Naive thymus-derived CD4-positive, alpha-beta T cell (primary cell): Measurements from ENCODE around the gene GJA3. TPM values are rescaled to one million over a fixed set of nuclear protein-coding genes. Genes with fewer than 3 reads are reported as not detected.

Experiments
- ATAC-seq: fragments of 150-1000 bp; cut with Tn5 transposase; 2 replicates; pipeline ENCODE4 v1.10.0; 2021; ENCODE audit warnings: mild to moderate bottlenecking, moderate library complexity
- CTCF ChIA-PET: fragments of 350-600 bp; sonication (Branson Sonifier 250); formaldehyde crosslinking; loops from one replicate; lab custom pipeline; 2021; ENCODE audit warnings: antibody characterized with exemption; lab: Charles Lee
- POLR2A ChIA-PET: fragments of 350-600 bp; sonication (Branson Sonifier 250); formaldehyde crosslinking; loops from one replicate; lab custom pipeline; 2021; ENCODE audit warnings: antibody characterized with exemption, inconsistent platforms; lab: Charles Lee
- DNase-seq, 9 donors: peaks; one replicate each; pipeline versions ENCODE4 v3.0.0 to v3.0.0-alpha.2; 2020 to 2022; ENCODE audit warnings: mixed read lengths in 1 of 9
- H3K27ac ChIP-seq: one replicate; pipeline ENCODE4 v1.7.0; 2013; ENCODE audit warnings: mild to moderate bottlenecking, low read depth, low read length, moderate library complexity
- H3K27me3 ChIP-seq, 2 donors: one replicate each; pipeline ENCODE4 v1.7.0; 2013; ENCODE audit warnings: low read length in 2 of 2, mild to moderate bottlenecking in 2 of 2, moderate library complexity in 2 of 2; ENCODE audit not compliant: control insufficient read depth in 2 of 2, insufficient read depth in 2 of 2
- H3K36me3 ChIP-seq, 3 experiments: 1 replicate in 2 of 3; 2 replicates in 1 of 3; pipeline ENCODE4 v1.7.0; 2013; ENCODE audit warnings: low read length in 3 of 3, mild to moderate bottlenecking in 3 of 3, moderate library complexity in 1 of 3; ENCODE audit not compliant: insufficient read depth in 3 of 3, control insufficient read depth in 2 of 3
- H3K4me1 ChIP-seq, 2 donors: one replicate each; pipeline ENCODE4 v1.7.0; 2013; ENCODE audit warnings: low read length in 2 of 2, mild to moderate bottlenecking in 2 of 2, moderate library complexity in 1 of 2; ENCODE audit not compliant: control insufficient read depth in 2 of 2, insufficient read depth in 2 of 2
- H3K4me3 ChIP-seq: 2 replicates; pipeline ENCODE4 v1.7.0; 2013; ENCODE audit warnings: mild to moderate bottlenecking, low read length
- H3K9me3 ChIP-seq, 3 experiments: 1 replicate in 2 of 3; 2 replicates in 1 of 3; pipeline ENCODE4 v1.7.0; 2013; ENCODE audit warnings: low read length in 3 of 3; ENCODE audit not compliant: control insufficient read depth in 2 of 3
- H3K27ac Mint-ChIP-seq, 9 donors: one replicate each; pipeline ENCODE4 v1.8.0; 2020 to 2022; ENCODE audit warnings: mixed read lengths in 9 of 9, mild to moderate bottlenecking in 8 of 9, moderate library complexity in 5 of 9, inconsistent platforms in 2 of 9
- H3K27me3 Mint-ChIP-seq, 5 donors: one replicate each; pipeline ENCODE4 v1.8.0; 2021 to 2022; ENCODE audit warnings: mixed read lengths in 5 of 5, mild to moderate bottlenecking in 1 of 5
- H3K36me3 Mint-ChIP-seq, 5 donors: one replicate each; pipeline ENCODE4 v1.8.0; 2020 to 2022; ENCODE audit warnings: mixed read lengths in 5 of 5, mild to moderate bottlenecking in 3 of 5, inconsistent platforms in 1 of 5
- H3K4me1 Mint-ChIP-seq, 7 donors: one replicate each; pipeline ENCODE4 v1.8.0; 2020 to 2022; ENCODE audit warnings: mixed read lengths in 7 of 7, mild to moderate bottlenecking in 3 of 7, inconsistent platforms in 1 of 7
- H3K4me3 Mint-ChIP-seq, 10 donors: one replicate each; pipeline ENCODE4 v1.8.0; 2020 to 2022; ENCODE audit warnings: mild to moderate bottlenecking in 10 of 10, mixed read lengths in 10 of 10, moderate library complexity in 6 of 10, inconsistent platforms in 2 of 10
- H3K9me3 Mint-ChIP-seq, 11 donors: one replicate each; pipeline ENCODE4 v1.8.0; 2020 to 2022; ENCODE audit warnings: mixed read lengths in 11 of 11, mild to moderate bottlenecking in 4 of 11, inconsistent platforms in 1 of 11, moderate library complexity in 1 of 11
- intact Hi-C, 2 donors: fragments of 100-400 bp; cut with micrococcal nuclease; formaldehyde crosslinking; loops; one replicate each; pipeline ENCODE4 v1.15.1; 2023
- polyA plus RNA-seq, 2 donors: library from polyadenylated mRNA; unstranded; fragments of 300-500 nt; fragmentation: Illumina TruSeq; gene quantifications; one replicate each; pipeline ENCODE4 v1.2.3, GENCODE V29; 2021
- total RNA-seq, 6 experiments: library from RNA in 5 of 6; stranded (reverse) in 5 of 6; gene quantifications; 1 replicate in 5 of 6; 2 replicates in 1 of 6; pipeline ENCODE4 v1.2.3 and lab custom pipeline; 2021 to 2026

The GJA3 gene
- total and polyA plus RNA-seq, 7 experiments from 2014 or later, result 0.05 to 0.17 (median 0.07) TPM; not detected in 3

DNA sequence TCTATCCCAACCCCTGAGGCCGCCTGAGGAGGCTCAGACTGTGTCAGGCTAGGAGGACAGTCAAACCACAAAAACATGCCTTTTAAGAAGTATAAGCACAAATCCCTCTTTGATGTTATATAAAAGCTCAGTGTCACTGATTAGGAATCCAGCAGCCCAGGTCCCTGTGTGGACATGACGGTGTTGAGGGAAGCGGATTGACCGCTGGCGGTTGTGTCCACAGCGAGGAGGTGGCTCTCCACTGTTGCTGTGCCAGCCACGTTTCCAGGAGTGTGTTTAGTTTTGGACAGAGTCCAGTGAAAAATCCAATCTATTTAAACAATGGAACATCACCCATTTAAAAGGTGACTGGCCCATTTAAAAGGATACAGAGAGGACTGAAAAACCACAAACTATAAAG is 7.5 kb upstream of the GJA3 start:
- DNase-seq (no peak), ATAC-seq (no peak)
- H3K27me3 ChIP-seq, result peaks cover 0 to 3% of the 10 kb centered on the region in 2 donors
- peaks cover 0 to 3% (median 0%) of the 10 kb centered on the region in 5 donors for H3K36me3 Mint-ChIP-seq
- peaks cover 43 to 69% (median 58%) of the 10 kb centered on the region in 5 donors for H3K27me3 Mint-ChIP-seq
- no peak overlapping the region for H3K4me3 ChIP-seq
- no peak overlapping the region for H3K27ac Mint-ChIP-seq
- H3K27ac ChIP-seq, result no peak overlapping the region
- no peaks in the 10 kb centered on the region for H3K4me1 ChIP-seq
- H3K4me1 Mint-ChIP-seq, result peaks cover 0 to 9% (median 0%) of the 10 kb centered on the region in 7 donors
- no peak overlapping the region for H3K4me3 Mint-ChIP-seq
- no peaks in the 10 kb centered on the region for H3K36me3 ChIP-seq
- H3K9me3 Mint-ChIP-seq, result peaks cover 0 to 1% (median 0%) of the 10 kb centered on the region in 11 donors
- CTCF ChIA-PET, result interaction anchor here (1.6 kb wide), 1 partner anchor 80 kb away, joined by 4 read pairs; no protein-coding TSS in a partner anchor
- POLR2A ChIA-PET, result interaction anchor here (0.6 kb wide), 1 partner anchor 95 kb away, joined by 3 read pairs; no protein-coding TSS in a partner anchor
- no peaks in the 10 kb centered on the region for H3K9me3 ChIP-seq
- intact Hi-C loops, result loop anchor here (10.0 kb wide), 3 partner anchors 104 to 1504 kb away; no protein-coding TSS in a partner anchor

DNA sequence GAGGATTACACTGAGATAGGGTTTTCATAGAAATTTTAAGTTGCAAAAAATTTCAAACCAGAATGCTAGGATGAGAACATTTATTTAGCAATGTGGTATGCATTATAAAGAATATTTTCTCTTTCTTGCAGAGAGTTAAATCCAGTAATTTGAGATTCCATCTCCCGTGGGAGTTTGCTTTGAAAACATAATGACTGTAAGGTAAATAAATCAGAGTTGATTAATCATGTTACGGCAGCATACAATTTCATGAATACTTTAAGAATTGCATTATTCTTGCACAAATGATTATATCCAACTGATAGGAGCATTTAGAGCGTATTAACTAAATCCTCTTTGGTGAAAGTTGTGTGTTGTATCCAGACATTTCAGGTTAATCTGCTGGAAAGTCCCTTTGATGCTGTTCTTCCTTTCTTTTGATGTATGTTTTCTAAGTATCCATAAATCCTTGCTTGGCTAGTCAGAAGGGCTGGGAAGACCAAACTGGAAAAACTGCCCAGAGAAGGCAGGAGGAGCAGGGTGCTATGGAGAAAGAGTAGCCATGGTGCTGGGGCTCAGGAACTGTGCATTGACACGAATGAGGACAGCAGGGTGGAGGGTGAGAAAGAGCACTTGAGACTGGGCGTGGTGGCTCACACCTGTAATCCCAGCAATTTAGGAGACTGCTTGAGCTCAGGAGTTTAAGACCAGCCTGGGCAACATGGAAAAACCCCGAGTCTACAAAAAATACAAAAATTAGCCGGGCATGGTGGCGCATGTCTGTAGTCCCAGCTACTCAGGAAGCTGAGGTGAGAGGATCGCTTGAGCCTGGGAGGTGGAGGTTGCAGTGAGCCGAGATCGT is 4.8 kb upstream of the GJA3 start:
- H3K9me3 ChIP-seq, result no peaks in the 10 kb centered on the region
- peaks cover 48 to 61% (median 53%) of the 10 kb centered on the region in 5 donors for H3K27me3 Mint-ChIP-seq
- no peaks in the 10 kb centered on the region for H3K36me3 ChIP-seq
- peaks cover 0 to 16% of the 10 kb centered on the region in 2 donors for H3K27me3 ChIP-seq
- DNase-seq, result no peak
- no peak for ATAC-seq
- peaks cover 0 to 6% of the 10 kb centered on the region in 2 donors for H3K4me1 ChIP-seq
- ChIA-PET POLR2A (no interaction called here), CTCF (interaction anchor here (0.6 kb wide), 1 partner anchor 278 kb away, joined by 4 read pairs; no protein-coding TSS in a partner anchor)
- H3K9me3 Mint-ChIP-seq, result no peaks in the 10 kb centered on the region
- intact Hi-C loops, result loop anchor here (10.0 kb wide), 3 partner anchors 101 to 1501 kb away; no protein-coding TSS in a partner anchor
- no peak overlapping the region for H3K27ac ChIP-seq
- H3K4me3 ChIP-seq, result no peak overlapping the region
- H3K27ac Mint-ChIP-seq, result no peak overlapping the region
- no peak overlapping the region for H3K4me3 Mint-ChIP-seq
- peaks cover 0 to 3% (median 0%) of the 10 kb centered on the region in 5 donors for H3K36me3 Mint-ChIP-seq
- peaks cover 0 to 18% (median 3%) of the 10 kb centered on the region in 7 donors for H3K4me1 Mint-ChIP-seq

DNA sequence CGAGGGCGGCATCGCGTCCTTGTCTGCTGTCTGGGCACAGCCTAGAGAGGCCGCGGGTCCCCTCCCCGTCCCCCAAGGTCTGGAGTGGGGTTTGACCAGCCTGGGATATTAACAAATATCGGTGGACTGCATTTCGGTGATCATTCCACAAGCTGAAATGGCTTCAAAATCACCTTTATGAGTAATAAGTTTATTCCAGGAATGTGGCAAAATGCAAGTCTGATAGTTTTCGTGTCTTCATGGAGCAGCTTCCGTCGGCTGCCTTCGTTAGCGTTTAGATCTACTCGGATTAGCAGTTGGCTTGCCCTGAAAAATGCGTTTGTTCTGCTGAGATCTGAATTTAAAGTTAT is 1.1 kb upstream of the GJA3 start:
- peak overlapping the region in 9 of 10 donors; percentile 65 to 83 (median 71) for H3K4me3 Mint-ChIP-seq
- peaks cover 0 to 29% of the 10 kb centered on the region in 2 donors for H3K27me3 ChIP-seq
- intact Hi-C loops, result loop anchor here (2.0 to 10.0 kb wide), 9 partner anchors 33 to 1497 kb away; partner anchors contain the start of gene PSPC1 (in 1 of the 2)

DNA sequence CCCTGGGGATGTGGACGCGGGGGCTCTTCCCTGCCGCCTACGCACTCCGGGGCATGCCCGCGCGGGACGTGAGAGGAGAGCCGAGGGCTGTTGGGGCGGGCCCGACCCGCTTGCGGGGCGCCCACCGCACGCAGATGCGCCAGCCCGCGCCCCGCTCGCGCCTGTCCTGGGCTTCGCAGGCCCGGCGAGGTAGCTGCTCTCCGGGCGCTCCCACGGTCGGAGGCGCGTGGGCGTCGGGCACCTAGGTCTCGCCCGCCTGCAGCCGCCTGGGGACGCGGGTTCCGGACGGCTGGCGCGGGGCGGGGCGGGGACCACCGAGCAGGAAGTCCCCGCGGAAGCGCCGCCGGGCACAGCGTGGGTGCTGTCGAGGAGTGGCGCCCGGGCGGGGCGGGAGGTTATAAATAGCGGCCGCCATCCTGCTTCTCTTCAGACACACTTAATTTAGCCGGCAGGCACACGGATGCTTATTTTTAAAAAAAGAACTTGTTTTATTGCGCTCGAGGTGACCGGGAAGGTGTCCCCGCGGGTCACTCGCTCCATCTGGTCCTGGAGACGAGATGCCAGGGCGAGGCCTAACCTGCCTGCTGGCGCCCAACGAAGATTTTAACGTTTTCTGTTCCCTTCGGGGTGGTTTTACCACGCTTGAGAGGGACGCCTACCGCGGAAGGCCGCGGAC is 561 bp upstream of the GJA3 start:
- H3K4me1 Mint-ChIP-seq, result peaks cover 0 to 22% (median 13%) of the 10 kb centered on the region in 7 donors
- H3K36me3 Mint-ChIP-seq, result no peaks in the 10 kb centered on the region
- H3K27me3 Mint-ChIP-seq, result peaks cover 26 to 76% (median 51%) of the 10 kb centered on the region in 5 donors
- ATAC-seq (peak; percentile 64), DNase-seq (peak; percentile 25 to 66 (median 38))
- peaks cover 5 to 6% of the 10 kb centered on the region in 2 donors for H3K4me1 ChIP-seq
- no peaks in the 10 kb centered on the region for H3K9me3 ChIP-seq
- no peaks in the 10 kb centered on the region for H3K36me3 ChIP-seq
- peaks cover 0 to 29% of the 10 kb centered on the region in 2 donors for H3K27me3 ChIP-seq
- H3K4me3 ChIP-seq, result peak overlapping the region; percentile 43
- H3K27ac Mint-ChIP-seq, result no peak overlapping the region
- no peak overlapping the region for H3K27ac ChIP-seq
- peaks cover 0 to 4% (median 0%) of the 10 kb centered on the region in 11 donors for H3K9me3 Mint-ChIP-seq
- peak overlapping the region; percentile 69 to 85 (median 80) for H3K4me3 Mint-ChIP-seq
- POLR2A ChIA-PET, result no interaction called here
- CTCF ChIA-PET, result no interaction called here
- intact Hi-C loops, result loop anchor here (2.0 to 10.0 kb wide), 5 partner anchors 97 to 1497 kb away; partner anchors contain the start of gene PSPC1 (in 1 of the 2)

More for the DNA sequence above, 1.1 kb upstream of the GJA3 start:
- H3K27me3 Mint-ChIP-seq, result peaks cover 31 to 76% (median 53%) of the 10 kb centered on the region in 5 donors
- Histone ChIP-seq H3K36me3 (no peaks in the 10 kb centered on the region), H3K27ac (no peak overlapping the region), H3K9me3 (no peaks in the 10 kb centered on the region), H3K4me1 (peaks cover 5 to 6% of the 10 kb centered on the region in 2 donors), H3K4me3 (peak overlapping the region; percentile 43)
- CTCF ChIA-PET, result interaction anchor here (0.6 to 1.7 kb wide), 2 partner anchors 8 to 234 kb away, joined by 3 to 5 read pairs; no protein-coding TSS in a partner anchor
- peaks cover 0 to 22% (median 13%) of the 10 kb centered on the region in 7 donors for H3K4me1 Mint-ChIP-seq
- DNase-seq (no peak), ATAC-seq (no peak)
- H3K36me3 Mint-ChIP-seq, result no peaks in the 10 kb centered on the region
- POLR2A ChIA-PET, result no interaction called here
- no peak overlapping the region for H3K27ac Mint-ChIP-seq
- H3K9me3 Mint-ChIP-seq, result peaks cover 0 to 4% (median 0%) of the 10 kb centered on the region in 11 donors

DNA sequence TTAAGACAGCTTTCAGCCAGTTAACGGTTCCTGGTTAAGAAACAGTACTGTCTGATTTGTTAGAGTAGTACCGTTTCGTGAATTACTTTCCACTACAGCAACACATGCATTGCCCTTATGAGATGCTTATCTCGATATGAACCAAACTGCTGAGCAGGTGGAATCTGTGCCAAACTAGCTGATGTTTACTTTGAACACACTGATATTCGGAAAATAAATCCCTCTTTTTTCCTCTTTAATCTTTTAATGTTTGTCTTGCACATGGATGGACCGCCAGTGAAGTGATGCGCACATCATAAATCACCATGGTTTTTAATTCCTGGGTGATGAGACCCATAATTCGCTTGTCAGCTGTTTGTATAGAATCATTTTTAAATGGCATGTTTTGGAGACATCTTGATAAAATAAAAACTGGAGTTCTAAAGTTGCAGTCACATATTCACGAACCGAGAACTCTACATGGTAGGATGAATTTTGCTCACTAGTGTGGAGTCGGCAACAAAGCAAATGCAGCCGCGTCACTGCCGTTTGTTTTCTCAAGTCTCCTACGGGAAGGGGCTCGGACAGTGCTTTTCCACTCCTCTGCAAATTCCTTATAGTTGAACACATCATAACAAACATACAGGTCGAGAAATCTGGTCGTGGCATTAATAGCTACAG is 1.1 kb downstream of the GJA3 start:
- CTCF ChIA-PET, result no interaction called here
- peak overlapping the region; percentile 59 to 90 (median 84) for H3K4me3 Mint-ChIP-seq
- ATAC-seq, result no peak
- intact Hi-C loops, result loop anchor here (2.0 to 10.0 kb wide), 5 partner anchors 95 to 1495 kb away; partner anchors contain the start of gene PSPC1 (in 1 of the 2)
- H3K4me3 ChIP-seq, result no peak overlapping the region
- H3K27me3 ChIP-seq, result peaks cover 0 to 27% of the 10 kb centered on the region in 2 donors
- H3K36me3 Mint-ChIP-seq, result no peaks in the 10 kb centered on the region
- no peaks in the 10 kb centered on the region for H3K36me3 ChIP-seq
- no peaks in the 10 kb centered on the region for H3K9me3 ChIP-seq
- H3K9me3 Mint-ChIP-seq, result peaks cover 0 to 4% (median 0%) of the 10 kb centered on the region in 11 donors
- POLR2A ChIA-PET, result interaction anchor here (1.0 to 1.8 kb wide), 2 partner anchors 36 to 41 kb away, joined by 3 to 10 read pairs; no protein-coding TSS in a partner anchor
- H3K27me3 Mint-ChIP-seq, result peaks cover 17 to 72% (median 39%) of the 10 kb centered on the region in 5 donors
- peaks cover 0 to 22% (median 13%) of the 10 kb centered on the region in 7 donors for H3K4me1 Mint-ChIP-seq
- H3K27ac ChIP-seq, result no peak overlapping the region
- peak overlapping the region in 2 of 9 donors; percentile 51 to 72 for H3K27ac Mint-ChIP-seq
- peaks cover 5 to 6% of the 10 kb centered on the region in 2 donors for H3K4me1 ChIP-seq
- no peak for DNase-seq
